ENCODE results near the gene ATL2.
"Not testable (repeated sequence)": the region's sequence is repeated elsewhere in the genome, so short reads cannot be mapped to it uniquely, and the experiment has no call there.

- TF ChIP-seq POLR2A, CTCF (IDR thresholded peaks at IDR 0.05): not testable (repeated sequence)
Observed at GRCh38 chr2:38412235-38412871, 35.3 kb upstream of the ATL2 start.
